Measurements from ENCODE around the gene C1orf105.

DNA sequence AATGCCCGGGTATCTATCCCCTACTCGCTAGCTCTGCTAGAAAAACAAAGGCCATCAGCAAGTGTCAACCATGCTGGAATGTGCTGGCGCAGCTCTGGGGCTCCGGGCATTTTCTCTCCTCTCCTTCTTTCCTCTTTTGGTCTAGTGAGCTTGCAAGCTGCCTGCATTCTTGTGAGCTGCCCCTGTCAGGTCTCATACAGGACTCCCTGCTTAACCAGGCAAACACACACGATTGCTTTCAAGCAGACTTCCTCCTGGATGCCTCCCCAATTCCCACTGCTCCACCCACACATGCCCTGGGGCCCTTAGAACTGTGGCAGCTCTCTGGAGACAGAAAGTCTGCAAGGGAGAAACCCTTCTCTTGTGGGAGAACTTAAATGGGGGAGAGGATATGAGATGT lies 76.7 kb downstream of the C1orf105 start:
- TF ChIP-seq, protein P1, sequence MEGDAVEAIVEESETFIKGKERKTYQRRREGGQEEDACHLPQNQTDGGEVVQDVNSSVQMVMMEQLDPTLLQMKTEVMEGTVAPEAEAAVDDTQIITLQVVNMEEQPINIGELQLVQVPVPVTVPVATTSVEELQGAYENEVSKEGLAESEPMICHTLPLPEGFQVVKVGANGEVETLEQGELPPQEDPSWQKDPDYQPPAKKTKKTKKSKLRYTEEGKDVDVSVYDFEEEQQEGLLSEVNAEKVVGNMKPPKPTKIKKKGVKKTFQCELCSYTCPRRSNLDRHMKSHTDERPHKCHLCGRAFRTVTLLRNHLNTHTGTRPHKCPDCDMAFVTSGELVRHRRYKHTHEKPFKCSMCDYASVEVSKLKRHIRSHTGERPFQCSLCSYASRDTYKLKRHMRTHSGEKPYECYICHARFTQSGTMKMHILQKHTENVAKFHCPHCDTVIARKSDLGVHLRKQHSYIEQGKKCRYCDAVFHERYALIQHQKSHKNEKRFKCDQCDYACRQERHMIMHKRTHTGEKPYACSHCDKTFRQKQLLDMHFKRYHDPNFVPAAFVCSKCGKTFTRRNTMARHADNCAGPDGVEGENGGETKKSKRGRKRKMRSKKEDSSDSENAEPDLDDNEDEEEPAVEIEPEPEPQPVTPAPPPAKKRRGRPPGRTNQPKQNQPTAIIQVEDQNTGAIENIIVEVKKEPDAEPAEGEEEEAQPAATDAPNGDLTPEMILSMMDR (IDR thresholded peaks at IDR 0.05; ENCODE audit: low read length), result no peak
- TF ChIP-seq EZH2 (optimal IDR thresholded peaks at IDR 0.05; ENCODE audit: low read depth, low read length), result no peak

Data from MM.1S (cell line).